HL-60 (cell line): Measurements from ENCODE around the gene TOR1AIP2.

Experiments used
- CTCF ChIP-seq: IDR thresholded peaks from one replicate; pipeline ENCODE4 v1.5.1; 2011; ENCODE audit warnings: low read length, control low read depth, inconsistent platforms; ENCODE audit not compliant: insufficient read depth
- POLR2AphosphoS5 ChIP-seq: IDR thresholded peaks from 2 replicates; pipeline ENCODE4 v1.6.1; 2012; ENCODE audit warnings: low read depth
- SPI1 ChIP-seq: IDR thresholded peaks from 2 replicates; pipeline ENCODE4 v1.6.1; 2012; ENCODE audit warnings: low read depth, mild to moderate bottlenecking, borderline replicate concordance

GRCh38 chr1:179825206-179825605 lies 52.4 kb downstream of the TOR1AIP2 start:
- TF ChIP-seq CTCF (no peak), SPI1 (no peak), POLR2AphosphoS5 (no peak)
